ENCODE measurements around the gene VSTM2L. TPM values are rescaled to one million over a fixed set of nuclear protein-coding genes. Genes with fewer than 3 reads are reported as not detected.

The VSTM2L gene
- total and polyA plus RNA-seq, 2 donors (not counting 1 experiment from before 2014, with no cell fraction given), result 0.66 to 1.7 TPM

DNA sequence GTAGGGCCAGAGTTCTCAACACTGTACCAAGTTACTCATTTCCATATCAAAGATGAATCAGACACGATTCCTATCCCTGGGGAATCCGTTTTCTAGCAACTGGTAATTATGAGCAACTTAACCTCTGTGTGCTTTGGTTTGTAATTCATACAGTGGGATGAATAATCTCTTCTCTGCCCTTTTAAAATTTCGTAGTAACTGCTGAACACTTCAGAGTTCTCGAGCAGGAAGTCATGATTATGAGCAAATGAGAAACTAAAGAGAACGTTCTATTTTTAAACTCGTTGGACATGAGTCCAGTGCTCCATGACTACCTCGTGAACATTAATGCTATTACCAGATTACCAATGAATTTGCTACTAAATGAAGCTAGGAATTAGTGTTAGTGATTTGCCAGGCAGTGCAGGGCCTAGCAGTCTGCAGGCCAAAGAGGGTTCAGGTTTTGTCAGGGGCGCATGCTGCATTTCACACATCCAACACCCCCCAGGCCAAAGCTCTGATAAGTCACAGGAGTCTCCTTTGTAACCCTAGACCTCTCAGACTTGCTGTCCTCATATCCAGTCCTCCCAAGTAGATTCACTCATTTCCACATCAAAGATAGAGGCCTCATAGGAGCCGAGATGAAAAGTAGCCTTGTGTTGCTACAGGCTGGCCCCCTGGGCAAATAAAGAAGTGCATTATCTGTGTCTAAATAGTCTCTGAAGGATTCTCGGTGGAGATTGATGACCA lies 45.8 kb upstream of the VSTM2L start:
- Histone ChIP-seq H2AFZ (ENCODE audit: low read length) (no peak overlapping the region), H3K27me3 (ENCODE audit: control insufficient read depth, insufficient read depth, low read length) (no peaks in the 10 kb centered on the region), H3K9ac (ENCODE audit: insufficient read depth, low read length) (no peak overlapping the region), H3K4me2 (ENCODE audit: extremely low read depth, insufficient read depth, low read length) (no peak overlapping the region), H4K20me1 (ENCODE audit: control insufficient read depth, extremely low read depth, insufficient read depth, low read length) (no peaks in the 10 kb centered on the region), H3K27ac (ENCODE audit: insufficient read depth, low read length) (peak overlapping the region; percentile 53), H3K4me1 (ENCODE audit: control insufficient read depth, extremely low read depth, insufficient read depth, low read length) (peaks cover 7% of the 10 kb centered on the region), H3K79me2 (ENCODE audit: control insufficient read depth, insufficient read depth, low read length) (no peaks in the 10 kb centered on the region), H3K4me3 (replicated peaks in 1 of 4; ENCODE audit: control extremely low read depth in 1 of 4, insufficient read depth in 1 of 4, low read depth in 3 of 4, low read length in 4 of 4) (no peak overlapping the region), H3K9me3 (ENCODE audit: control insufficient read depth, insufficient read depth, low read depth, low read length) (no peaks in the 10 kb centered on the region), H3K36me3 (ENCODE audit: control insufficient read depth, insufficient read depth, low read length) (no peaks in the 10 kb centered on the region)
- DNase-seq (ENCODE audit: low read depth in 2 of 2), result peak; percentile 69 to 78
- TF ChIP-seq, protein P1, sequence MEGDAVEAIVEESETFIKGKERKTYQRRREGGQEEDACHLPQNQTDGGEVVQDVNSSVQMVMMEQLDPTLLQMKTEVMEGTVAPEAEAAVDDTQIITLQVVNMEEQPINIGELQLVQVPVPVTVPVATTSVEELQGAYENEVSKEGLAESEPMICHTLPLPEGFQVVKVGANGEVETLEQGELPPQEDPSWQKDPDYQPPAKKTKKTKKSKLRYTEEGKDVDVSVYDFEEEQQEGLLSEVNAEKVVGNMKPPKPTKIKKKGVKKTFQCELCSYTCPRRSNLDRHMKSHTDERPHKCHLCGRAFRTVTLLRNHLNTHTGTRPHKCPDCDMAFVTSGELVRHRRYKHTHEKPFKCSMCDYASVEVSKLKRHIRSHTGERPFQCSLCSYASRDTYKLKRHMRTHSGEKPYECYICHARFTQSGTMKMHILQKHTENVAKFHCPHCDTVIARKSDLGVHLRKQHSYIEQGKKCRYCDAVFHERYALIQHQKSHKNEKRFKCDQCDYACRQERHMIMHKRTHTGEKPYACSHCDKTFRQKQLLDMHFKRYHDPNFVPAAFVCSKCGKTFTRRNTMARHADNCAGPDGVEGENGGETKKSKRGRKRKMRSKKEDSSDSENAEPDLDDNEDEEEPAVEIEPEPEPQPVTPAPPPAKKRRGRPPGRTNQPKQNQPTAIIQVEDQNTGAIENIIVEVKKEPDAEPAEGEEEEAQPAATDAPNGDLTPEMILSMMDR (conservative IDR thresholded peaks at IDR 0.05 in 1 of 2, IDR thresholded peaks at IDR 0.05 in 1 of 2; ENCODE audit: low read depth in 1 of 2, low read length in 2 of 2), result no peak
- no peak for TF ChIP-seq EZH2 (IDR thresholded peaks at IDR 0.05; ENCODE audit: low read length, missing control alignments)

DNA sequence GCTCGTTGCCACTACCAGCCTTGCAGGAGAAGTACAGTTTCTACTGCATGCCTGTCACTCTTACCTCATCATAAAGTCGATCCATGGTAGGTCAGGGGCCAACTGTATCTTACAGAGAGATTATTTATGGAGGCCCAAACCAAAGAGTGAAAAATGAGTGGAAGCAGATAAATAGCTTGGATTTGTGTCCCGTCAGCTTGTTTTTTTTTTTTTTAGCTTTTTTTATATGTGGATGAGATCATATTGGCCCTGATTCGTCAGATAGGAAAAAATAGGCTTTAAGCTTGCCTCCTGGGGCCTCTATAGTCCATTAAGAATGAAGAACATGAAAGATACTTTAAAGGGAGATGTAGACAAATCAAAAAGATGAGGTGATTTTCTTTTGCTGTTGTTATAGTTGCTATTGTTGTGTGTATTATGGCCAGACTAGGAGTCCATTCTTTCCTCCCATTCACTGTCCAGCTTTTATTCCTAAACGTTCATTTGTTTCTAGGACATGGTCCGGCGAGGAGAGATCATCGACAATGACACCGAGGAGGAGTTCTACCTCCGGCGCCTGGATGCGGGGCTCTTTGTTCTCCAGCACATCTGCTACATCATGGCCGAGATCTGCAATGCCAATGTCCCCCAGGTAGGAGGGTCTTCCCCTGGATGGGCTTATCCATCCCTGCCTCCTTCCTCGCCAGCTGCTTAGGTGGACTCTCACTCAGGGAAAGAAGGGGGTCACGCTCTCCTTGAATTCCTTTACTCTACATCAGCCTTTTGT lies 43.3 kb upstream of the VSTM2L start:
- no peak for DNase-seq (ENCODE audit: low read depth in 2 of 2)
- Histone ChIP-seq H3K4me2 (ENCODE audit: extremely low read depth, insufficient read depth, low read length) (no peak overlapping the region), H3K27me3 (ENCODE audit: control insufficient read depth, insufficient read depth, low read length) (no peaks in the 10 kb centered on the region), H3K27ac (ENCODE audit: insufficient read depth, low read length) (no peak overlapping the region), H2AFZ (ENCODE audit: low read length) (no peak overlapping the region), H3K79me2 (ENCODE audit: control insufficient read depth, insufficient read depth, low read length) (no peaks in the 10 kb centered on the region), H4K20me1 (ENCODE audit: control insufficient read depth, extremely low read depth, insufficient read depth, low read length) (no peaks in the 10 kb centered on the region), H3K4me1 (ENCODE audit: control insufficient read depth, extremely low read depth, insufficient read depth, low read length) (peaks cover 7% of the 10 kb centered on the region), H3K36me3 (ENCODE audit: control insufficient read depth, insufficient read depth, low read length) (no peaks in the 10 kb centered on the region), H3K4me3 (replicated peaks in 1 of 4; ENCODE audit: control extremely low read depth in 1 of 4, insufficient read depth in 1 of 4, low read depth in 3 of 4, low read length in 4 of 4) (no peak overlapping the region), H3K9ac (ENCODE audit: insufficient read depth, low read length) (no peak overlapping the region), H3K9me3 (ENCODE audit: control insufficient read depth, insufficient read depth, low read depth, low read length) (no peaks in the 10 kb centered on the region)
- TF ChIP-seq, protein P1 (conservative IDR thresholded peaks at IDR 0.05 in 1 of 2, IDR thresholded peaks at IDR 0.05 in 1 of 2; ENCODE audit: low read depth in 1 of 2, low read length in 2 of 2), result no peak
- no peak for TF ChIP-seq EZH2 (IDR thresholded peaks at IDR 0.05; ENCODE audit: low read length, missing control alignments)

DNA sequence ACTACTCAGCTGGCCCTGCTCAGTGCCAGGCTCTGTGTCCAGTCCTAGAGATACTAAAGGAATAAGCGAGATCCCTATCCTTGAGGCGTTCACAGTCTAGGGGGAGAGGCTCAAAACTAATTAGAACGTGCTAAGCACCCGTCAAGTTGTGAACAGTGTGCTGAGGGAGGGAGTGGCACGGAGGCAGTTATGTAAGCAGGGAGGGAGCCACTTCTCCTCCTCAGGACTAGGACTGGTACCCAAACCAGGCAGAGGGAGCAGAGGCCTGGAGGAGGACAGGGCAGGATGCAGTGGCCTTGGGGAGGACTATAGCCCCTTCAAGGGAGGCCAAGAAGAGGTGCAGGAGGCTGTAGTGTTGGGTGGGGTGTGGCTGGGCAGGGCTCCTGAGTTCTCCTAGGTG lies 39.6 kb upstream of the VSTM2L start:
- DNase-seq (ENCODE audit: low read depth in 2 of 2), result no peak

More for the DNA sequence above, 39.6 kb upstream of the VSTM2L start:
- H3K9ac ChIP-seq (ENCODE audit: insufficient read depth, low read length), result no peak overlapping the region
- no peak overlapping the region for H3K27ac ChIP-seq (ENCODE audit: insufficient read depth, low read length)
- H3K4me1 ChIP-seq (ENCODE audit: control insufficient read depth, extremely low read depth, insufficient read depth, low read length), result no peaks in the 10 kb centered on the region
- no peak overlapping the region for H3K4me2 ChIP-seq (ENCODE audit: extremely low read depth, insufficient read depth, low read length)
- no peak overlapping the region for H2AFZ ChIP-seq (ENCODE audit: low read length)
- no peak overlapping the region for H3K4me3 ChIP-seq (replicated peaks in 1 of 4; ENCODE audit: control extremely low read depth in 1 of 4, insufficient read depth in 1 of 4, low read depth in 3 of 4, low read length in 4 of 4)
- H3K36me3 ChIP-seq (ENCODE audit: control insufficient read depth, insufficient read depth, low read length), result peaks cover 1% of the 10 kb centered on the region
- no peaks in the 10 kb centered on the region for H3K79me2 ChIP-seq (ENCODE audit: control insufficient read depth, insufficient read depth, low read length)
- H3K9me3 ChIP-seq (ENCODE audit: control insufficient read depth, insufficient read depth, low read depth, low read length), result no peaks in the 10 kb centered on the region
- no peaks in the 10 kb centered on the region for H4K20me1 ChIP-seq (ENCODE audit: control insufficient read depth, extremely low read depth, insufficient read depth, low read length)
- no peaks in the 10 kb centered on the region for H3K27me3 ChIP-seq (ENCODE audit: control insufficient read depth, insufficient read depth, low read length)
- no peak for TF ChIP-seq EZH2 (IDR thresholded peaks at IDR 0.05; ENCODE audit: low read length, missing control alignments)
- TF ChIP-seq, protein P1 (conservative IDR thresholded peaks at IDR 0.05 in 1 of 2, IDR thresholded peaks at IDR 0.05 in 1 of 2; ENCODE audit: low read depth in 1 of 2, low read length in 2 of 2), result no peak

Data from fibroblast of lung (primary cell).